ENCODE measurements around the gene GPA33.

Gene GPA33

GRCh38 chr1:167126317-167126716, 36.1 kb upstream of the GPA33 start:
- TF ChIP-seq NFIC (IDR thresholded peaks at IDR 0.05) = no peak
- no peak for TF ChIP-seq EGR1 (IDR thresholded peaks at IDR 0.05)
- no peak for TF ChIP-seq TAF1 (IDR thresholded peaks at IDR 0.05; ENCODE audit: low read depth)

GRCh38 chr1:167122568-167122967, 32.4 kb upstream of the GPA33 start:
- no peak for TF ChIP-seq MAX (IDR thresholded peaks at IDR 0.05)

- TF ChIP-seq YY1 (IDR thresholded peaks at IDR 0.05; ENCODE audit: low read depth) (no peak), TCF12 (IDR thresholded peaks at IDR 0.05; ENCODE audit: low read depth) (no peak), REST (IDR thresholded peaks at IDR 0.05; ENCODE audit: low read depth) (no peak), USF1 (IDR thresholded peaks at IDR 0.05) (no peak), TEAD4 (IDR thresholded peaks at IDR 0.05) (no peak), NFIC (IDR thresholded peaks at IDR 0.05) (no peak), EP300 (IDR thresholded peaks at IDR 0.05; ENCODE audit: borderline replicate concordance) (no peak), TAF1 (IDR thresholded peaks at IDR 0.05; ENCODE audit: low read depth) (no peak), ZBTB7A (IDR thresholded peaks at IDR 0.05; ENCODE audit: low read depth) (no peak), RAD21 (IDR thresholded peaks at IDR 0.05; ENCODE audit: low read depth) (no peak), EGR1 (IDR thresholded peaks at IDR 0.05) (no peak), CREB1 (IDR thresholded peaks at IDR 0.05; ENCODE audit: low read depth) (no peak), FOXM1 (IDR thresholded peaks at IDR 0.05; ENCODE audit: borderline replicate concordance, low read depth) (no peak), MAX (IDR thresholded peaks at IDR 0.05) (no peak)
These were observed 31.9 kb upstream of the GPA33 start for GRCh38 chr1:167122121-167122480.

- TF ChIP-seq EP300 (IDR thresholded peaks at IDR 0.05; ENCODE audit: borderline replicate concordance) (no peak), EGR1 (IDR thresholded peaks at IDR 0.05) (peak; percentile 15; the same call in 1 of the 2 replicates), NFIC (IDR thresholded peaks at IDR 0.05) (peak; percentile 65)
These were observed 31.4 kb upstream of the GPA33 start for GRCh38 chr1:167121375-167122120.

- TF ChIP-seq REST (IDR thresholded peaks at IDR 0.05; ENCODE audit: low read depth) (no peak), CREB1 (IDR thresholded peaks at IDR 0.05; ENCODE audit: low read depth) (no peak), YY1 (IDR thresholded peaks at IDR 0.05; ENCODE audit: low read depth) (no peak), MAX (IDR thresholded peaks at IDR 0.05) (no peak), TAF1 (IDR thresholded peaks at IDR 0.05; ENCODE audit: low read depth) (no peak), TCF12 (IDR thresholded peaks at IDR 0.05; ENCODE audit: low read depth) (no peak), NFIC (IDR thresholded peaks at IDR 0.05) (no peak), ZBTB7A (IDR thresholded peaks at IDR 0.05; ENCODE audit: low read depth) (no peak), CEBPB (IDR thresholded peaks at IDR 0.05) (no peak), EP300 (IDR thresholded peaks at IDR 0.05; ENCODE audit: borderline replicate concordance) (no peak), FOXM1 (IDR thresholded peaks at IDR 0.05; ENCODE audit: borderline replicate concordance, low read depth) (no peak)
These were observed 30.7 kb upstream of the GPA33 start for GRCh38 chr1:167120899-167121298.

- TF ChIP-seq FOXM1 (IDR thresholded peaks at IDR 0.05; ENCODE audit: borderline replicate concordance, low read depth) (no peak), YY1 (IDR thresholded peaks at IDR 0.05; ENCODE audit: low read depth) (no peak), ZBTB7A (IDR thresholded peaks at IDR 0.05; ENCODE audit: low read depth) (no peak), TEAD4 (IDR thresholded peaks at IDR 0.05) (no peak), TAF1 (IDR thresholded peaks at IDR 0.05; ENCODE audit: low read depth) (no peak), USF1 (IDR thresholded peaks at IDR 0.05) (no peak)
These were observed 29.5 kb upstream of the GPA33 start for GRCh38 chr1:167119696-167120095.
